T-helper 17 cell (primary cell): ENCODE measurements around the gene PAGE2B. TPM values are rescaled to one million over a fixed set of nuclear protein-coding genes. Genes with fewer than 3 reads are reported as not detected.
"Not testable (repeated sequence)": the region's sequence is repeated elsewhere in the genome, so short reads cannot be mapped to it uniquely, and the experiment has no call there.

ENCODE experiments used
- ATAC-seq: fragments of 150-1000 bp; cut with Tn5 transposase; 2 replicates; pipeline ENCODE4 v1.10.0; 2021; ENCODE audit warnings: mild to moderate bottlenecking, moderate library complexity
- DNase-seq, 3 donors: peaks; one replicate each; pipeline versions ENCODE4 v3.0.0 to v3.0.0-alpha.2; 2020 to 2021
- H3K9me3 ChIP-seq: one replicate; pipeline ENCODE4 v1.7.0; 2013; ENCODE audit warnings: low read length, mild to moderate bottlenecking; ENCODE audit not compliant: control insufficient read depth, poor library complexity, severe bottlenecking
- H3K27ac Mint-ChIP-seq: one replicate; pipeline ENCODE4 v1.8.0; 2022; ENCODE audit warnings: mild to moderate bottlenecking, moderate library complexity, mixed read lengths
- H3K27me3 Mint-ChIP-seq: one replicate; pipeline ENCODE4 v1.8.0; 2022; ENCODE audit warnings: mixed read lengths
- H3K36me3 Mint-ChIP-seq: one replicate; pipeline ENCODE4 v1.8.0; 2022; ENCODE audit warnings: low read depth, mixed read lengths
- H3K4me1 Mint-ChIP-seq: one replicate; pipeline ENCODE4 v1.8.0; 2022; ENCODE audit warnings: mild to moderate bottlenecking, mixed read lengths
- H3K4me3 Mint-ChIP-seq: one replicate; pipeline ENCODE4 v1.8.0; 2022; ENCODE audit warnings: mild to moderate bottlenecking, moderate library complexity, mixed read lengths
- total RNA-seq, 4 donors: library from RNA in 2 of 4; stranded (reverse) in 2 of 4; gene quantifications; one replicate each; pipeline ENCODE4 v1.2.3 and lab custom pipeline; 2022 to 2026

The PAGE2B gene
- total RNA-seq, 2 donors from 2014 or later = not detected

DNA sequence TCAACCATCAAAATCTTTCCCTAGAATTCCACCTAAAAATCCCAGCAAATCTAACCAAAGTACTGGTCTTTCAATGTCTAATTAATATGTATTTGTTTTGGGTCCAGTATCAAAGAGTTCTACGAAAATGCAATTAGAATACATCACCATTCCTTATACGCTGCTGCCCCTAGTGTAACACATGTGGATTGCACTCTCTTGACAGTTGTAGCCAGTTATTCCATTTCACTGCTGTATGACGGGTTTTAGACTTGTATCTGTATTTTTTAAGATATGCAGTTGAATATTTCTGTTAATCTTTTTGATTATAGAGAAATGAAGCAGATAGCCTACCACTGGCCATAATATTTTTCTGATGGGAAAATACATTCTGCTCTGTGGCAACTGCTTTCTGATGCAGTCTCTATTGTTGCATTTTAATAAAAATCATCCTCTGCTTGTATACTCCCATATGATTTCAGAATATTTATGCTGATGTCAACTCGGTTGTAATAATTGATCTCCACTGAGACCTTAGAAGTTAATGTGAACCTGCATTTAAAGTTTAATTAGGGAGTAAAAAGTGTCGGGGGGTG lies 17.1 kb upstream of the PAGE2B start:
- peaks cover 19% of the 10 kb centered on the region for H3K4me1 Mint-ChIP-seq
- ATAC-seq = peak; percentile 83

DNA sequence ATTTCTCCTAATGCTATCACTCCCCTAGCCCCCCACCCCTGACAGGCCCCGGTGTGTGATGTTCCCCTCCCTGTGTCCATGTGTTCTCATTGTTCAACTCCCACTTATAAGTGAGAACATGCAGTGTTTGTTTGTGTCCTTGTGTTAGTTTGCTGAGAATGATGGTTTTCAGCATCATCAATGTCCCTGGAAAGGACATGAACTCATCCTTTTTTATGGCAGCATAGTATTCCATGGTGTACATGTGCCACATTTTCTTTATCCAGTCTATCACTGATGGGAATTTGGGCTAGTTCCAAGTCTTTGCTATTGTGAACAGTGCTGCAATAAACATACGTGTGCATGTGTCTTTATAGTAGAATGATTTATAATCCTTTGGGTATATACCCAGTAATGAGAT lies 7.7 kb upstream of the PAGE2B start:
- H3K36me3 Mint-ChIP-seq, ATAC-seq, H3K4me3 Mint-ChIP-seq, H3K27ac Mint-ChIP-seq, H3K4me1 Mint-ChIP-seq, DNase-seq, H3K27me3 Mint-ChIP-seq, H3K9me3 ChIP-seq: not testable (repeated sequence)

More for the DNA sequence above, 17.1 kb upstream of the PAGE2B start:
- DNase-seq = peak in 1 of 3 donors; percentile 5
- H3K27me3 Mint-ChIP-seq = no peaks in the 10 kb centered on the region
- peak overlapping the region; percentile 84 for H3K4me3 Mint-ChIP-seq
- H3K36me3 Mint-ChIP-seq = no peaks in the 10 kb centered on the region
- H3K9me3 ChIP-seq = no peaks in the 10 kb centered on the region
- H3K27ac Mint-ChIP-seq = peak overlapping the region; percentile 86

DNA sequence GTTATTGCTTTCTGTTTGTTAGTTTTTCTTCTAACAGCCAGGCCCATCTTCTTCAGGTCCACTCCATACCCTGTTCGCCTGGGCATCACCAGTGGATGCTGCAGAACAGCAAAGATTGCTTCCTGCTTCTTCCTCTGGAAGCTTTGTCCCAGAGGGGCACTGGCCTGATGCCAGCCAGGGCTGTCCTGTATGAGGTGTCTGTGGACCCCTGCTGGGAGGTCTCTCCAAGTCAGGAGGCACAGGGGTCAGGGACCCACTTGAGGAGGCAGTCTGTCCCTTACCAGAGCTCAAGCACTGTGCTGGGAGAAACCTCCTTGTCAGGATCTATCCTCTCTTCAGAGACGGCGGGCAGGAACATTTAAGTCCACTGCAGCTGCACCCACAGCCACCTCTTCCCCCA lies 2.5 kb upstream of the PAGE2B start:
- Mint-ChIP-seq H3K4me1 (no peaks in the 10 kb centered on the region), H3K27ac (no peak overlapping the region), H3K36me3 (peaks cover 7% of the 10 kb centered on the region), H3K27me3 (peaks cover 5% of the 10 kb centered on the region), H3K4me3 (no peak overlapping the region)
- no peaks in the 10 kb centered on the region for H3K9me3 ChIP-seq
- no peak for DNase-seq
- ATAC-seq = no peak

DNA sequence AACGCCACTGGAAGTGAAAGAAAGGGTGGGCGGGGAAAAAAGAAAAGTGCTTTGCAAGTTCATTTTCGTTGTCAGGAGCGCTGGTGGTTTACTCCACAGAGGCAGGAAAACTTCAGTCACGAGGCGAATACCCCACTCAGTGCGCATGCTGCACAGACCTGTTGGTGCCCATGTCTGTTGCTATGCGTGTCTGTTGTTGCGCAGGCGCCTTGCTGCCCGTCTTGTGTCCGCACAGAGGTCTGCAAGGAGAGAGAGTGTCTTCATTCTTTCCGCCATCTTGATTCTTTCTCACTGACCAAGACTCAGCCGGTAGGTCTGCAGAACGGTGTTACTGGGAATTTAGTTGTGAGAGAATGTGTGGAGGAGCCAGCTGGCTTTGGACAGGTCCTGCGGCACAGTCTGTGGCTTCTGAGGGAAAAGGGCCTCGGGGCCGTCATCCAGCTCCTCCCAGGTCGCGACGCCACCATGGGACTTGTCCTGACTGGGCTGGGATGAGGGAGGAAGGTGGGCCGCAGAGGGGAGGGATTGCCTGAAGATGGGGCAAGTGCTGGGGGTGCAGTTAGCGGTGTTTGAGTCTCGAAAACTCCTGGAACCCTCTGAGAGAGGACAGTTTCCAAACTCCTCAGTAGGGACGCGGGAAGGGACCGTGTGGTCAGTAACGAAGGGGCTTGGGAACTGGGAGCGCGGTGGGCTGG lies 14.1 kb downstream of the PAGE2B start, which contains the start of gene PAGE2:
Gene PAGE2 (plus strand): TSS at position 224 of the 695 bp plus-strand sequence. CDS start 1,003 bp downstream, outside the sequence.
- Mint-ChIP-seq H3K36me3 (no peaks in the 10 kb centered on the region), H3K4me1 (no peaks in the 10 kb centered on the region), H3K27me3 (no peaks in the 10 kb centered on the region), H3K27ac (no peak within 1 kb of the TSS), H3K4me3 (no peak within 1 kb of the TSS)
- no peaks in the 10 kb centered on the region for H3K9me3 ChIP-seq
- ATAC-seq (no peak), DNase-seq (no peak)

DNA sequence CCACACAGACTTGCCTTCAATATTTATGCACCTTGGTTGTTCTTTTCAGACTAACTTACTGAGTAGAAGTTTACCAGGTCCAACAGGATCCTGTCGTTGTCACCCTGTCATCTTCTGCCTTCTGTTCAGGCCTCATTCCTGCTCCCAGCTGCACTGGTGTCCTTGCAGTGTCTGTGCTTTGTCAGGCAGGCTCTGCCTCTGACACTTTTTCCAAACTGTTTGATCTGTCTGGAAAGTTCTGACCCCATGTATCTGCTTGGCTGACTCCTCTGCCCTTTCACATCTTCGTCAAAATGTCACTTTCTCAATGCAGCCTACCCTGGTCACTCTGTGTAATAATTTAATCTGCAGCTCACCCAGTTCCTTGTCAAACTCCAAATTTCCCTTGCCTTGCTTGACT lies 23.9 kb downstream of the PAGE2B start:
- no peaks in the 10 kb centered on the region for H3K9me3 ChIP-seq
- Mint-ChIP-seq H3K27ac (no peak overlapping the region), H3K4me1 (peaks cover 6% of the 10 kb centered on the region), H3K4me3 (no peak overlapping the region), H3K36me3 (no peaks in the 10 kb centered on the region), H3K27me3 (no peaks in the 10 kb centered on the region)
- ATAC-seq (no peak), DNase-seq (no peak)

DNA sequence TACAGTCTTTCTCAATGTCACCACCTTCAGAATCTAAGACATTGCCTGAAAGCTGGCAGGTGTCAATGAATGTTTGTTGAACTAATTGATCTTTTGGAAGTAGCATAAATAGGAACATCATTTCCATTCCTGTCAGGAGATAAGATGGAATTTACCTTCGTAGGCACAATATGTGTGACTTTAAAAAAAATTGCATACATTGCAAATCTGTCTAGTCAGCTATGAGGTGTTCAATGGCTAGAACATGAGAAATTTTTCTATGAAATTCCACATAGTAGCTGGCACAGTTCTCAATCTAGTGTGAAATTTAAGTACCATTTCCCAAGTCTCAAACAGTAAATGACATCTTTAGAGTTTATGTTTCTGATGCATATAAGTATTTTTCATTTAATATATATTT lies 24.3 kb downstream of the PAGE2B start:
- ATAC-seq = no peak
- H3K9me3 ChIP-seq = no peaks in the 10 kb centered on the region
- Mint-ChIP-seq H3K36me3 (no peaks in the 10 kb centered on the region), H3K27me3 (no peaks in the 10 kb centered on the region), H3K27ac (no peak overlapping the region), H3K4me1 (peaks cover 6% of the 10 kb centered on the region), H3K4me3 (no peak overlapping the region)
- DNase-seq = no peak

DNA sequence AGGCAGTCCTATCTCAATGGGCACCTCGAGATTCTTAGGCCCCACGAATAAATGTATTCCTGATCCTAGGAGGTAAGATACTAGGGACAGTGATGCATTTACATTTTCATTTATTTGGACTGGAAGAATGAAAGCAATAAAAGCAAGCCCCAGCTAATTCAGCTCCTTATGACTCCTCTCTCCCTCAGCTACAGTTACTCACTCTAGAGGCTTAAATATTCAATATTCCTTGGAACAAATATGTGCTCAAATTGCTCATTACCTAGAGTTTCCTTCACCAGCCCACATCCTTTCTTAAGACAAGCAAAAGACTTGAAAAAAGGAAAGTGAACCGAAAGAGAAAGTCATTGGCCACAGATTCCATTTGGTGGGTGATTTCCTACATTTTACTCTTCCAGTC lies 27.9 kb downstream of the PAGE2B start:
- H3K4me1 Mint-ChIP-seq = peaks cover 6% of the 10 kb centered on the region
- no peak overlapping the region for H3K4me3 Mint-ChIP-seq
- H3K36me3 Mint-ChIP-seq = no peaks in the 10 kb centered on the region
- no peaks in the 10 kb centered on the region for H3K9me3 ChIP-seq
- H3K27ac Mint-ChIP-seq = no peak overlapping the region
- ATAC-seq = no peak
- no peak for DNase-seq
- no peaks in the 10 kb centered on the region for H3K27me3 Mint-ChIP-seq

DNA sequence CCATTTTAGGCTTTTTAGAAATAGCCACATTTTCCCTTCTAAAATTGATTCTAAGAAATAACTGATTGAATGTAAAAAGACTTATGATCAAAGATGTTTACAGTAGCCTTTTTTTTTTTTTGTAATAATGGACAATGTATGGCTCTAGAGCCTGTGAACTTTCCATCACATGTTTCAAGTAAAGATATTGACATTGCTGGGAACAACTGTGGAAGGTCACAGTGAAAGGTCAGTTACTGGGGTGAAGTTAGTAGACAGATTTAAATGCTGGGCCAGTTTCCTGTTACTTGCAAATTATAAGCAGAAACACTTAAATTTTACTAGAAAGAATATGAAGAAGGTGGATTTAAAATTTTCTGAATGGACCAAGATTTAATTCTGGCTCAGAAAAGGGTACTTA lies 32.4 kb downstream of the PAGE2B start:
- no peaks in the 10 kb centered on the region for H3K9me3 ChIP-seq
- H3K27me3 Mint-ChIP-seq = no peaks in the 10 kb centered on the region
- H3K36me3 Mint-ChIP-seq = no peaks in the 10 kb centered on the region
- H3K27ac Mint-ChIP-seq = no peak overlapping the region
- ATAC-seq (no peak), DNase-seq (no peak)
- H3K4me3 Mint-ChIP-seq = no peak overlapping the region
- peaks cover 4% of the 10 kb centered on the region for H3K4me1 Mint-ChIP-seq

DNA sequence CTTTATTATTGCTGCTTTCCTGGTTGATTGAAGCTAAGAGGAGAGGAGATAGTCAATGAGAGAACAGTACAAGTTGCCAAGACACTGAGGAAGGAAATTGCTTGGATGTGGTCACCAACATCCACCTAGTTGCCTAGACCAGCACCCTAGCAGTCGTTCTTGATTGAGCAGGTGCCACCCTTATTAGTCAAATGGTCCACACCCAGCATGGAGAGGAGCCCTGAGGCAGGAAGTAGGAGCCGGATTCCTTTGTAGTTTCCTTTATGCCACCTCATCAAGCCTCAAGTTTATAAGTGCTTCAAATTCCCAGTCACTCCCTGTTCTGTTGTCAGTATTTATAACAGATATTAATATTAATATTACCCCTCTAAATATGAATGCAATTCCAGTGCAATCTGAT lies 33.1 kb downstream of the PAGE2B start:
- peaks cover 2% of the 10 kb centered on the region for H3K4me1 Mint-ChIP-seq
- H3K9me3 ChIP-seq = no peaks in the 10 kb centered on the region
- no peak for ATAC-seq
- H3K36me3 Mint-ChIP-seq = no peaks in the 10 kb centered on the region
- H3K27me3 Mint-ChIP-seq = no peaks in the 10 kb centered on the region
- H3K4me3 Mint-ChIP-seq = no peak overlapping the region
- no peak overlapping the region for H3K27ac Mint-ChIP-seq
- DNase-seq = no peak

DNA sequence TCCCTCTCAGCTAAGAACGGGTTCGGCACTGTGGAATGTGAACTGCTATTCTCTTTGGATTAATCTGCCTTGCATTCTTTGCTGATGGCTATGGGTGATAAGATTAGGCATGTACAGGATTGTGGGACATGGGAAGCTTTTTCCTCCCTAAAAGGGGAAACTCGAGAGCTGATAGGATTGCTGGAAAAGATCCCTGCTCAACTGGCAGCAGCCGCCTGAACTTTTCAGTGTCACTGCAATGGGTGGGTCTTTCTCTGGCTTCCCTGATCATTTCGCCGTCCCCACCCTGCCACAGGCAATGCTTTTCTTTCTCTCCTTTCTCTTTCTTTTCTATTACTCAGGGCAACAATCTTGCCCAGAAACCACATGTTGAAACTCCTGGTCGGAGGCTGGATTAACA lies 34.5 kb downstream of the PAGE2B start:
- no peaks in the 10 kb centered on the region for H3K36me3 Mint-ChIP-seq
- DNase-seq (no peak), ATAC-seq (no peak)
- no peaks in the 10 kb centered on the region for H3K4me1 Mint-ChIP-seq
- H3K9me3 ChIP-seq = no peaks in the 10 kb centered on the region
- no peak overlapping the region for H3K4me3 Mint-ChIP-seq
- no peaks in the 10 kb centered on the region for H3K27me3 Mint-ChIP-seq
- no peak overlapping the region for H3K27ac Mint-ChIP-seq

DNA sequence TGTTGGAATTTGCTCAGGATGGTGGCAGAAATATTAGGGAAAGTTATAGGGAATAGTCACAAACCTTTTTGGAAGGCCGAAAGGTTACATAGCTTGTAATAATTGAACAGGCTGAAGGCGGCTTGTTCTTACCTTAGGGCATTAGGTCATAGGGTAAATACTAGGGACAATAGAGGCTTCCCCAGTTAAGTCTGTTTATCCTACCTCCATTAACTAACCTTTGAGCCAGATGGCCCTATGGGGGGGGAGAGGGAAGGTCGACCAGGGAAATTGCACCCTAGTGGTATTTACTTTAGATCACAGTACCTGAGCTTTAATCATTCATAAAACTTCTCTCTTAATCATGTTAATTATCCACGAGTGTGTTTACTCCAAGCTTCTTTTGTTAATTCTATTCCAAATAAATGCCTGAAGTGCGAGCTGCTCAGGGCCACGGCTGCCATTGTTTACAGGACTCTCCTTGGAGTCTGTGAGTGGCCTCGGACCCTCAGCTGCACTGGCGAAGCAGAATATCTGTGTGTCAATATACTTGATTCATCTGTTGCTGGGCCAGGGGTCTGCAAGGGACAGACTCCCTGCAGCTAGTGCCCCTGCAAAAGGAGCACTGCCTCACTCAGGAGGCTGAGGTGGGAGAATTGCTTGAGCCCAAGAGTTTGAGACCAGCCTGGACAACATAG lies 36.9 kb downstream of the PAGE2B start:
- no peaks in the 10 kb centered on the region for H3K9me3 ChIP-seq
- ATAC-seq (no peak), DNase-seq (no peak)
- Mint-ChIP-seq H3K27me3 (no peaks in the 10 kb centered on the region), H3K27ac (no peak overlapping the region), H3K36me3 (no peaks in the 10 kb centered on the region), H3K4me1 (no peaks in the 10 kb centered on the region), H3K4me3 (no peak overlapping the region)

DNA sequence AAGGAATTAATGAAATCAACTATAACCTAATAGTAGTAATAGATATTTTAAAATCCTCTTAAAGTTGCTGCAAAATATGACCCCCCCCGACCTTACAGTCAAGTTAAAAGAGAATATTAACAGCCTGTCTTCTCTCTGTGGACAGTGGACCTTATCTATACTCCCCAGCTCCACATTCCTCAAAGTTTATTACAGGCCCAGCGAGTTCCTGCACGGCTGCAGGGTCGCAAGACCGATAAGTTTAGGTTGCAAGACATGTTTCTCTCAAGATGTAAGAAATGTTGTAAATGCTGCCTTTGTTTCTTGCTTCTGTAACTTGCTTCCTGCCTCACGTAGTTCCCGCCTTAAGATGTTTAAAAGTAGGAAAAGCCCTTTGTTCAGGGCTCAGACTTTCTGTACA lies 41.8 kb downstream of the PAGE2B start:
- H3K27ac Mint-ChIP-seq, DNase-seq, H3K36me3 Mint-ChIP-seq, H3K4me3 Mint-ChIP-seq, ATAC-seq, H3K27me3 Mint-ChIP-seq, H3K9me3 ChIP-seq: not testable (repeated sequence)
- H3K4me1 Mint-ChIP-seq = peaks cover 16% of the 10 kb centered on the region

DNA sequence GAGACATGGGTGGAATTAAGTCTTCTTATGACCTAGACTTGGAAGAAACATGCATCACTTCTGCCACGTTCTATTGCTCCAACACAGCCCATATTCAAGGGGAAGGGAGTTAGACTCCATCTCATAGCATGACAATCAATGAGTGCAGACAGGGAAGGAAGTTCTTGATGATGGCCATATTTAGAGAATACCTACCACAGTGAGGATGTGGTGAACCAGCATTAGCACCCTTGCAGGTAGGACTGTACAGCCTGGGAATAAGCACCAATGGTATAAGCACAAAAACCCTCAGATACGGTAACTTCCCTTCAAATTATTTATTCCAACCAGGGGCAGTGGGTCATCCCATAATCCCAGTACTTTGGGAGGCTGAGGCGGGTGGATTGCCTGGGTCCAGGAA lies 43.7 kb downstream of the PAGE2B start:
- no peaks in the 10 kb centered on the region for H3K9me3 ChIP-seq
- peak overlapping the region; percentile 5 for H3K4me3 Mint-ChIP-seq
- ATAC-seq (peak; percentile 74), DNase-seq (no peak)
- no peaks in the 10 kb centered on the region for H3K27me3 Mint-ChIP-seq
- H3K27ac Mint-ChIP-seq = no peak overlapping the region
- H3K4me1 Mint-ChIP-seq = peaks cover 16% of the 10 kb centered on the region
- H3K36me3 Mint-ChIP-seq = no peaks in the 10 kb centered on the region
